GM12801 (cell line): ENCODE data around the gene SATB2.

Experiments used
- TF ChIP-seq, protein P1 (sequence below): IDR thresholded peaks from one replicate; pipeline ENCODE4 v1.5.1; 2011; ENCODE audit warnings: control low read depth; ENCODE audit not compliant: insufficient read length; ENCODE audit errors: extremely low read depth

Gene SATB2

DNA sequence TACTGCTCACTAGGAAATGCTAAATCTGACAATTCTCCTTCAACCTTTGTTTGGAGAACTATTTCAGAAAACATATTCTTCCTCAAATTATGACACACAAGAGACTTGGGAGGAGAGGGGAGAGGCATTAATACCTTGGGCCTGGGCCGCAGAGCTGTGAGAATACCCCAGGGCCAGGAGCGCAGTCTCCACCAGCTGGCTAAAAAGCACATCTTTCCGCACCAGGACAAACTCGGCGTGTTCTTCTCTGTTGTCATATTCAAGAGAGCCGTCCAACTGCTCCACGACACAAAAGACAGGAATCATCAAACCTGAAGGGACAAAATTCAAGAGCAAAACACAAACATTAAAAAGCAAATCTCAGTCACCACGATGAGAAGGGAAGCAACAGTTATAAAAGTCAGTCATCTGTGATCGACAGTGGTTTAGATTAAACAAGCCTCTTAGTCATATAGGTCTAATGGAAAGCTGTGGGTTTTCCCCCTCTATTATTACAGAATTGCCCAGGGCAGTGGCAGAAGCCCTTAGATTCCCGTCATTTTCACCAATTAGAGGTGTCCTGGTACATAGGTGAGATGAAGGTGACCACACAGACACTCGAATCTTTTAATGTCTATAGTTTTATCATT is 24.4 kb downstream of the SATB2 start:
- TF ChIP-seq, protein P1, sequence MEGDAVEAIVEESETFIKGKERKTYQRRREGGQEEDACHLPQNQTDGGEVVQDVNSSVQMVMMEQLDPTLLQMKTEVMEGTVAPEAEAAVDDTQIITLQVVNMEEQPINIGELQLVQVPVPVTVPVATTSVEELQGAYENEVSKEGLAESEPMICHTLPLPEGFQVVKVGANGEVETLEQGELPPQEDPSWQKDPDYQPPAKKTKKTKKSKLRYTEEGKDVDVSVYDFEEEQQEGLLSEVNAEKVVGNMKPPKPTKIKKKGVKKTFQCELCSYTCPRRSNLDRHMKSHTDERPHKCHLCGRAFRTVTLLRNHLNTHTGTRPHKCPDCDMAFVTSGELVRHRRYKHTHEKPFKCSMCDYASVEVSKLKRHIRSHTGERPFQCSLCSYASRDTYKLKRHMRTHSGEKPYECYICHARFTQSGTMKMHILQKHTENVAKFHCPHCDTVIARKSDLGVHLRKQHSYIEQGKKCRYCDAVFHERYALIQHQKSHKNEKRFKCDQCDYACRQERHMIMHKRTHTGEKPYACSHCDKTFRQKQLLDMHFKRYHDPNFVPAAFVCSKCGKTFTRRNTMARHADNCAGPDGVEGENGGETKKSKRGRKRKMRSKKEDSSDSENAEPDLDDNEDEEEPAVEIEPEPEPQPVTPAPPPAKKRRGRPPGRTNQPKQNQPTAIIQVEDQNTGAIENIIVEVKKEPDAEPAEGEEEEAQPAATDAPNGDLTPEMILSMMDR, result no peak

DNA sequence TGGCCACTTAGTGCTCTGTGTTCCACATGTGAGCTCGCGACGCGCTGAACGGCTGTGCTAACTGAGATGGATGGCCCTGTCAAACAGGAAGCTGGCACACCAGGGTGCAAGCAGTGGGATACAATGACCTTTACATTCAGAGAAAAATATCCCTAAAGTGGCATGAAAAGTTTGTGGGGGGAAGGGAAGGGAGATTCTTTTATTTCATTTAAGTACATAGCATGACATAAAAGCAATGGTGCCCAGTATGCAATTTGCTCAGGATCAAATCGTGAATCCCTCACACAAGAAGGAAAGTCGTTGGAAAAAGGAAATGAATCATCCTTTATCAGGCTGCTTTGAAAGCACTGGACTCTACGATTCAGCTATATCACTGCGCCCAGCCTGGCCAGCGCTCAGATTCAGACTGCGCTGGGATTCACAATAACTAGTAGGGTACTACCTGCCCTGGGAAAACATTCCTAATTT is 26.0 kb downstream of the SATB2 start:
- TF ChIP-seq, protein P1, result no peak

DNA sequence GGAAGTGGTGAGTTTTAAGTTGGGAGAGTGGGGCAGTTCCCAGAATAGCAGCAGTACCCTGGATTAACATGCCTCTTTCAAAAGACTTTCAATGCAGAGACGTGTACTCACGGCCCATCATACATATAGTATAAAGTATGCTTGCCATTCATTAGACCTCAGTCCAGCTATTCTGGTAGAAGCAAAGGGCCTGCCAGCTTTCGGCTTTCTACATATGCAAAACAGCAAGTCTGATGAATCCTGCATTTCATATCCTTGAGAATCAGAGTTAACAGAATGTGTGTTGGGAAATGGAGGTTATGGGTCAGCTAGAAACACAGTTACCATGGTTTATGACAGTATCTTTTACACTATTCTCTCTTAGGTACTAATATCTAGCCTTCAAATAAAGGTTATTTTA is 27.5 kb downstream of the SATB2 start:
- TF ChIP-seq, protein P1, result no peak

DNA sequence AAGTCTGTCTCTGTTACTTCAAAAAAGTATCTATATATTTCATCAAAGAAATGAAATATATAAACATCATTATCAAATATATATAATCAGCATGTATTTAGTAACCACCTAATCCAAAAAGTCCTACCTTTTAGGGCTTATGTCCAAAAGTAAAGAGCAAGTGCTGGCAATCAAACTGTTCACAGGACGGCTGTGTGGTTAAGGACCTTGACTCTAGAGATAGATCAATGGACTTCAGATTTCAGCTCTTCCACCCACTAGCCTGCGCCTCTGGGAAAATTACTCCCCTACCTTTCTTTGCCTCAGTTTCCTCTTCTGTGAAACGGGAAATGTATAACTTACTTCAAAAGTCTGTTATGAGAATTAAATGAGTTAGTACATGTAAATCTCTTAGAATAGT is 29.4 kb downstream of the SATB2 start:
- TF ChIP-seq, protein P1, result no peak

DNA sequence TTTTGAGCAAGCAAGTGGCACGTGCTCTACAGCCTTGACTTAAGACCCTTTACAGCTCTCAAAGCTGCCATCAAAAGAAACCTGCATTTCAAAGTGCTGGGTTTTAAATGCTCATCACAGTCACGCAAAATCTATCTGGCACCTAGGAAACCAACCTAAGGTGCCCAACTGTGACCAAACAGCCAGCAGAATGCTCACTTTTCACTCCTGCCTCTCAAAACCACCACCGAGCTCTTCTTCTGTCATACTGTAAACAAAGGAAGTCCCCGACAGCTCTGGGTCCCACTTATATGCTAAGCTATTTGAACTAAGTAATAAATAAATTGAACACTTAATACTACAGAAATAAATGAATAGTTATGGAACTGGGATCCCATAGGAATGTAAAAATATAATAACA is 33.6 kb downstream of the SATB2 start:
- TF ChIP-seq, protein P1, result no peak

DNA sequence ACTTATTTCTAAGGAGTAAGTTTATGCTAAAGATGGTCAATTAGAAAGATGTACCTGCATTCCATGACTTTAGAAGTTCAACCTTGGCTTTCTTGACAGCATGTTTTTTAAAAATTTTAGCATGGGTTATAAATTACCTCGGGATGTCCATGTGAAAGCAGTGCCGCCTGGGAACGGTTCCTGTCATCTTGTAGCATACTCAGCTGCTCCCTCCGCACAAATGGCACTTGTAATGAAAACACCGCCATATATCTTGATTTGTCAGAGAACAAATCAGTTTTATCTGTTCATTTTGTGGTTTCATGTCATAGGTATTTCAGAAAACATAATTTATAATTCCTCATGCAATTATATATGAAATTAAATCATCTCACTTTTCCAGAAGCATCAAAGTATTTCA is 38.3 kb downstream of the SATB2 start:
- TF ChIP-seq, protein P1, result no peak

DNA sequence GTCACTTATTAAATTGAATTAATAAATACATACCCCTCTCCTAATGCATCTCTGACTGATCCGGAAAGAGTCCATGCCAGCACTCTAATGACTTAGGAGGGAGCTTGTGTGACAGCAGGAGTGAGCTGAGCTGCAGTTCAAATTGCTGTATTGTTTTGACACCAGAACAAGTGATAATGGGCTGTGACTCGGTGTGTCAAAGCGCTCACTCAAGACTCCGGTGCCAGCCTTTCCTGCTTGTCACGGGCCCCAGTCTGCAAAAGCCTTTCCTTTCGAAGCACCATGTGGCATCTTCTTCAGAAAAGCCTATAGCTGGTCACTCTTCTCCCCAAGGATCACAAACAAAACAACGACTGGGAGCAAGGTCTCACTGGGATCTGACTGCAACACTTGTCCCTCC is 43.3 kb downstream of the SATB2 start:
- TF ChIP-seq, protein P1, result no peak
